MCF 10A (cell line): ENCODE measurements around the gene PTPRN2. TPM values are rescaled to one million over a fixed set of nuclear protein-coding genes. Genes with fewer than 3 reads are reported as not detected.
"Not testable (repeated sequence)": the region's sequence is repeated elsewhere in the genome, so short reads cannot be mapped to it uniquely, and the experiment has no call there.

Experiments
- BruUV-seq: library from RNA; stranded (reverse); fragments of 400-500 nt; replicated peaks from 2 replicates; lab custom pipeline; 2021; lab: Mats Ljungman, UMichigan
- CTCF ChIA-PET: fragments of 300-600 bp; sonication (Branson Sonifier 250); formaldehyde crosslinking; extraction: SDS; loops from one replicate; lab custom pipeline; 2021; ENCODE audit warnings: antibody characterized with exemption, inconsistent platforms; lab: Yijun Ruan, JAX
- POLR2A ChIA-PET: fragments of 300-600, 350-650 bp; sonication (Branson Sonifier 250); formaldehyde crosslinking; extraction: SDS; loops from one replicate; lab custom pipeline; 2020; ENCODE audit warnings: antibody characterized with exemption, inconsistent platforms; lab: Yijun Ruan, JAX
- DNase-seq: peaks from one replicate; pipeline ENCODE4 v3.0.0-alpha.2; 2018; ENCODE audit not compliant: unreplicated experiment
- H3K27ac Mint-ChIP-seq: one replicate; pipeline ENCODE4 v1.8.0; 2022; ENCODE audit warnings: mild to moderate bottlenecking, low read depth, mixed read lengths; ENCODE audit not compliant: unreplicated experiment
- H3K27me3 Mint-ChIP-seq: one replicate; pipeline ENCODE4 v1.8.0; 2022; ENCODE audit warnings: mixed read lengths; ENCODE audit not compliant: insufficient read depth, unreplicated experiment
- H3K36me3 Mint-ChIP-seq: one replicate; pipeline ENCODE4 v1.8.0; 2022; ENCODE audit warnings: mild to moderate bottlenecking, moderate library complexity, mixed read lengths; ENCODE audit not compliant: insufficient read depth, unreplicated experiment
- H3K4me1 Mint-ChIP-seq: one replicate; pipeline ENCODE4 v1.8.0; 2022; ENCODE audit warnings: mixed read lengths; ENCODE audit not compliant: insufficient read depth, unreplicated experiment
- H3K4me3 Mint-ChIP-seq: one replicate; pipeline ENCODE4 v1.8.0; 2022; ENCODE audit warnings: mild to moderate bottlenecking, moderate library complexity, mixed read lengths; ENCODE audit not compliant: unreplicated experiment
- H3K9me3 Mint-ChIP-seq: one replicate; pipeline ENCODE4 v1.8.0; 2022; ENCODE audit warnings: mixed read lengths; ENCODE audit not compliant: unreplicated experiment
- CTCF ChIP-seq: fragments of 200-600 bp; IDR thresholded peaks from one replicate; pipeline ENCODE4 v1.8.0; 2022; ENCODE audit warnings: antibody characterized with exemption, mild to moderate bottlenecking; ENCODE audit not compliant: unreplicated experiment
- intact Hi-C: fragments of 100-400 bp; cut with micrococcal nuclease; formaldehyde crosslinking; loops from 2 replicates; pipeline ENCODE4 v1.14.1; 2022
- total RNA-seq: library from RNA; stranded (reverse); gene quantifications from 2 replicates; pipeline ENCODE4 v1.2.3, GENCODE V29; 2022

Gene PTPRN2
- total RNA-seq, 1 experiment from 2014 or later: 4.5 TPM

DNA sequence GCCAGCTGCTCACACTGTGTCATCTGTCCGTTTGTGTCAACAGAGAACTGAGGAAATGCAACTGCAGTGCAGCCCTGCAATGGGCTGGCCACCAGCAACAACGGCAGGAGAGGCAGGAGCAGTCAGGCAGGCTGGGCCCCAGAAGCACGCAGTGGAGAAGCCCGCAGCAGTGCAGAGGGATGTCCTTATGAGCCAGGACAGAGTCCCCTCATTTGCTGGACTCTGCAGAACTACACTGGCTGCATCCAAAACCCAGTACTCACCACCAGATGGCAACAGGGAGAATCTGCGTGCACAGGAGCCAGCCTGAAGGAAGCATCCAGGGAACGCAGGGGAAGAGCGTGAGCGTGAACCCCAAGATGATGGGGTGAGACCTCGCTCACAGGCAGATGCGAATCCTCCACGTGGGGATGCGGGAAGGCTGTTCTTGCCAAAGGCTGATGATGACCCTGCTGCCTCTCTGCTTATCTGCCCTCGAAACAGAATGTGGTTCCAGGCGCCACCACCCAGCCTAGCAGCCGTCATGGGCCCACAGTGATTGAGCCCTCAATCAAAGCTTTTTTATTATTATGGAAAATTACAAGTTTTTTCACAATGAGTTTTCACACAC, 232.1 kb downstream of the PTPRN2 start:
- intact Hi-C loops: loop anchor here (1.0 kb wide), 1 partner anchor 53 kb away; no protein-coding TSS in a partner anchor
- Mint-ChIP-seq H3K4me1 (no peaks in the 10 kb centered on the region), H3K27me3 (peaks cover 16% of the 10 kb centered on the region), H3K36me3 (no peaks in the 10 kb centered on the region), H3K9me3 (peaks cover 11% of the 10 kb centered on the region), H3K4me3 (no peak overlapping the region), H3K27ac (no peak overlapping the region)
- ChIA-PET CTCF (interaction anchor here (0.6 to 3.2 kb wide), 20 partner anchors 11 to 1359 kb away, joined by 3 to 30 read pairs (median 4); no protein-coding TSS in a partner anchor), POLR2A (no interaction called here)
- peak; percentile 58 for TF ChIP-seq CTCF
- DNase-seq: peak; percentile 46
- no TSS peak for BruUV-seq

DNA sequence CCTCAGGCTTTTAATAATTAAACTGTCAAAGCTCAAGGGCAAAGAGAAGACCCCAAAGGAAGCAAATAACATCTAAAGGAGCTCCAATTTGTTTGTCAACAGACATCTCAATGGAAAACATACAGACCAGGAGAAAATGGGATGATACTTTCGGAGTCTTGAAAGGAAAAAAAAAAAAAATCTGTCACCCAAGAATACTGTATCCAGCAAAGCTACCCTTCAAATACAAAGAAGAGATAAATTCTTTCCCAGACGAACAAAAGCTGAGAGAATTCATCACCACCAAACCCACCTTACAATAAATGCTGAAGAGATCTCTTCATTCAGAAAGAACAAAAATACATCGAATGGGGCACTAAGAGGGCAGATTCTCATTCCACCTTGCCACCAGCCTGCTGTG, 232.8 kb downstream of the PTPRN2 start:
- CTCF ChIA-PET: interaction anchor here (0.6 to 3.2 kb wide), 27 partner anchors 10 to 1358 kb away, joined by 3 to 30 read pairs (median 4); no protein-coding TSS in a partner anchor
- POLR2A ChIA-PET: interaction anchor here (0.7 kb wide), 1 partner anchor 32 kb away, joined by 3 read pairs; no protein-coding TSS in a partner anchor
- intact Hi-C loops: loop anchor here (1.0 to 5.0 kb wide), 2 partner anchors 53 to 343 kb away; no protein-coding TSS in a partner anchor
- H3K27me3 Mint-ChIP-seq: peaks cover 16% of the 10 kb centered on the region
- no peak for TF ChIP-seq CTCF
- H3K9me3 Mint-ChIP-seq: peaks cover 11% of the 10 kb centered on the region
- H3K27ac Mint-ChIP-seq: no peak overlapping the region
- no peaks in the 10 kb centered on the region for H3K4me1 Mint-ChIP-seq
- no peak overlapping the region for H3K4me3 Mint-ChIP-seq
- H3K36me3 Mint-ChIP-seq: no peaks in the 10 kb centered on the region
- no TSS peak for BruUV-seq
- DNase-seq: no peak

DNA sequence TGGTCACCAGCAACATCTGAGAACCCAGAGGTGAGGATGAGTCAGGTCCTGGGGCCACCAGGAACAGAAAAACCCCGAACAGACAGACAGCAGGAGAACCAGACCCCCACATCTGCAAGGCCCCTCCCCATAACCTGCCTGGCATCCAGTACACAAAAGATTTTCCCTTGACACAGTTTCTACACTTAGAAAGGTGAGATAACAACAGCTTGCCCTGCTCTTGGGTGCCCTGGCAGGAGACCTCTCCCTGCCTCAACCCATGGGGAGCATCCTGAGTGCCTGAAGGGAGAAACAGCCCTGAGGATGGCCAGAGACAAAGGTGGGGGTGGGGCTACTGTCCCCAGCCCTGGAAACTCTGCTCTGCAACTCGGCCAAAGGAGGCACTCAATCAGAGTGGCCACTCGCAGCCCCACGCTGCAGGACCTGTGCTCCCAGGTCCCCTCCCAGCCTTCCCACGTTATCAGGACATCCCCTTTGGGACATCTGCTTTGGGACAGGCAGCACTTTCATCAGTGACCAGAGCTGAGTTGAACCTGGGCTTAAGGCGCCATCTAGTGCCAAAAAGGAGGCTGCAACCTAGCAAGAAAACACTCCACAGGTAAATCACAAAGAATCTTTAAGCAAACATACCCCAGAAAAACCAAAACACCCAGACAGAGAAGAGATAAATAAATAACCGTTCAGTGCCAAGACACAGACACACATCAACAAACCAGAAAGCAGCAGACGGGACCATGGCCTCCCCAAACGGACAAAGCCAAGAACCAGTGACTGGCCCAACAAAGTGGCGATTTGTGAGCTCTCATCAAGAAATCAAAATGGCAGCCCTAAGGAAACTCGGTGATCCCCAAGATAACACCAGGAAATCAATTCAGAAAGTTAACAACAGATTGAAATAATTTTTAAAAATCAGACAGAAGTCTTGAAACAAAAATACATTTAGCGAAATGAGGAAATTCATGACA, 233.7 kb downstream of the PTPRN2 start:
- H3K4me3 Mint-ChIP-seq: no peak overlapping the region
- H3K36me3 Mint-ChIP-seq: no peaks in the 10 kb centered on the region
- peaks cover 11% of the 10 kb centered on the region for H3K9me3 Mint-ChIP-seq
- peaks cover 16% of the 10 kb centered on the region for H3K27me3 Mint-ChIP-seq
- intact Hi-C loops: loop anchor here (5.0 kb wide), 1 partner anchor 342 kb away; no protein-coding TSS in a partner anchor
- H3K27ac Mint-ChIP-seq: no peak overlapping the region
- DNase-seq: peak; percentile 56
- ChIA-PET CTCF (interaction anchor here (0.6 to 3.2 kb wide), 27 partner anchors 9 to 925 kb away, joined by 3 to 30 read pairs (median 4); no protein-coding TSS in a partner anchor), POLR2A (interaction anchor here (0.7 kb wide), 2 partner anchors 30 to 31 kb away, joined by 3 read pairs; no protein-coding TSS in a partner anchor)
- TF ChIP-seq CTCF: peak; percentile 67
- no peaks in the 10 kb centered on the region for H3K4me1 Mint-ChIP-seq
- no TSS peak for BruUV-seq

GRCh38 chr7:158351899-158352729, 235.5 kb downstream of the PTPRN2 start:
- H3K27ac Mint-ChIP-seq, H3K36me3 Mint-ChIP-seq, DNase-seq, H3K4me3 Mint-ChIP-seq, BruUV-seq, POLR2A ChIA-PET, H3K4me1 Mint-ChIP-seq: not testable (repeated sequence)
- intact Hi-C loops: loop anchor here (5.0 kb wide), 1 partner anchor 340 kb away; no protein-coding TSS in a partner anchor
- H3K27me3 Mint-ChIP-seq: peaks cover 16% of the 10 kb centered on the region
- H3K9me3 Mint-ChIP-seq: peaks cover 18% of the 10 kb centered on the region
- CTCF ChIA-PET: interaction anchor here (0.6 to 1.4 kb wide), 4 partner anchors 11 to 919 kb away, joined by 3 to 5 read pairs (median 4); no protein-coding TSS in a partner anchor
